Breast epithelium (tissue), 3 donors: ENCODE data around the gene RPS6KA4.

ENCODE experiments used
- POLR2A ChIP-seq: fragments of 450-650 bp; IDR thresholded peaks from one replicate; pipeline ENCODE4 v1.6.1; 2016; ENCODE audit warnings: antibody characterized with exemption, mild to moderate bottlenecking, moderate library complexity
- POLR2AphosphoS5 ChIP-seq, 3 donors: sonication (generic); formaldehyde crosslinking; IDR thresholded peaks; one replicate each; pipeline ENCODE4 v1.6.1; 2017; ENCODE audit warnings: antibody characterized with exemption in 3 of 3
- TF ChIP-seq, protein P1 (sequence below), 3 donors: fragments of 450-650 bp; IDR thresholded peaks; one replicate each; pipeline ENCODE4 v1.5.1; 2016 to 2017; ENCODE audit warnings: antibody characterized with exemption in 3 of 3, mild to moderate bottlenecking in 3 of 3, moderate library complexity in 3 of 3

DNA sequence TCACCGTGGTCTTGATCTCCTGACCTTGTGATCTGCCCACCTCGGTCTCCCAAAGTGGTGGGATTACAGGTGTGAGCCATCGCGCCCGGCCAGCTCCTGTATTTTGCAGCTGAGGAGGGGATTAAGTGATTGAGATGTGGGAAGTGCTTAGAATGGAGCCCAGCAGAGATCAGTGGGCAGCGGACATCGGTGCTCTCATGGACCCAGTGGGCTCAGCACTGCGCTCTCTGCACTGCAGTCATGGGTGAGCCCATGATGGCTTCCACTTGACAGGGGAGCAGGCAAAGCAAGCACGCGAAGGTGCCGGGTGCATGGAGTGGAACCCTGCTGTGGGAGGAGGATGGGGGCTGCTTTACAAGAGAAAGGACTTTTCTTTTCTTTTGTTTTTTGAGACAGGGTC is 28.1 kb upstream of the RPS6KA4 start:
- TF ChIP-seq, protein P1, sequence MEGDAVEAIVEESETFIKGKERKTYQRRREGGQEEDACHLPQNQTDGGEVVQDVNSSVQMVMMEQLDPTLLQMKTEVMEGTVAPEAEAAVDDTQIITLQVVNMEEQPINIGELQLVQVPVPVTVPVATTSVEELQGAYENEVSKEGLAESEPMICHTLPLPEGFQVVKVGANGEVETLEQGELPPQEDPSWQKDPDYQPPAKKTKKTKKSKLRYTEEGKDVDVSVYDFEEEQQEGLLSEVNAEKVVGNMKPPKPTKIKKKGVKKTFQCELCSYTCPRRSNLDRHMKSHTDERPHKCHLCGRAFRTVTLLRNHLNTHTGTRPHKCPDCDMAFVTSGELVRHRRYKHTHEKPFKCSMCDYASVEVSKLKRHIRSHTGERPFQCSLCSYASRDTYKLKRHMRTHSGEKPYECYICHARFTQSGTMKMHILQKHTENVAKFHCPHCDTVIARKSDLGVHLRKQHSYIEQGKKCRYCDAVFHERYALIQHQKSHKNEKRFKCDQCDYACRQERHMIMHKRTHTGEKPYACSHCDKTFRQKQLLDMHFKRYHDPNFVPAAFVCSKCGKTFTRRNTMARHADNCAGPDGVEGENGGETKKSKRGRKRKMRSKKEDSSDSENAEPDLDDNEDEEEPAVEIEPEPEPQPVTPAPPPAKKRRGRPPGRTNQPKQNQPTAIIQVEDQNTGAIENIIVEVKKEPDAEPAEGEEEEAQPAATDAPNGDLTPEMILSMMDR (IDR thresholded peaks at IDR 0.05), result no peak
- TF ChIP-seq POLR2A (no peak), POLR2AphosphoS5 (IDR thresholded peaks at IDR 0.05) (no peak)
